Measurements from ENCODE around the gene PRKG1. TPM values are rescaled to one million over a fixed set of nuclear protein-coding genes. Genes with fewer than 3 reads are reported as not detected.

Gene PRKG1
- 0.36 TPM for polyA plus RNA-seq

- peaks cover 25% of the 10 kb centered on the region for H3K27me3 Mint-ChIP-seq
- H3K4me1 Mint-ChIP-seq: peaks cover 6 to 10% (median 9%) of the 10 kb centered on the region in 3 donors
- no peak within 1 kb of the TSS for H3K27ac Mint-ChIP-seq
- H3K9me3 Mint-ChIP-seq: no peaks in the 10 kb centered on the region
- no peaks in the 10 kb centered on the region for H3K36me3 Mint-ChIP-seq
- H3K4me3 Mint-ChIP-seq: peak within 1 kb of the TSS in 3 of 4 donors; percentile 52 to 88 (median 77)
These were observed at the start of gene PRKG1 for GRCh38 chr10:51074238-51075028. PRKG1 (plus strand) TSS chr10:51074487.

GRCh38 chr10:51028420-51028819 lies 45.9 kb upstream of the PRKG1 start:
- H3K9me3 Mint-ChIP-seq: no peaks in the 10 kb centered on the region
- no peaks in the 10 kb centered on the region for H3K36me3 Mint-ChIP-seq
- H3K4me3 Mint-ChIP-seq: no peak overlapping the region
- H3K27ac Mint-ChIP-seq: no peak overlapping the region
- peaks cover 0 to 2% (median 0%) of the 10 kb centered on the region in 3 donors for H3K4me1 Mint-ChIP-seq
- peaks cover 2% of the 10 kb centered on the region for H3K27me3 Mint-ChIP-seq

- Mint-ChIP-seq H3K36me3 (no peaks in the 10 kb centered on the region), H3K4me1 (peaks cover 0 to 2% (median 0%) of the 10 kb centered on the region in 3 donors), H3K4me3 (no peak overlapping the region), H3K9me3 (no peaks in the 10 kb centered on the region), H3K27me3 (peaks cover 2% of the 10 kb centered on the region), H3K27ac (no peak overlapping the region)
These were observed 45.1 kb upstream of the PRKG1 start for GRCh38 chr10:51029172-51029641.

GRCh38 chr10:51030480-51030879 lies 43.8 kb upstream of the PRKG1 start:
- Mint-ChIP-seq H3K27me3 (no peaks in the 10 kb centered on the region), H3K4me3 (no peak overlapping the region), H3K9me3 (no peaks in the 10 kb centered on the region), H3K36me3 (no peaks in the 10 kb centered on the region), H3K4me1 (peaks cover 0 to 2% (median 0%) of the 10 kb centered on the region in 3 donors), H3K27ac (no peak overlapping the region)

GRCh38 chr10:51031950-51032349 lies 42.3 kb upstream of the PRKG1 start:
- no peak overlapping the region for H3K27ac Mint-ChIP-seq
- H3K9me3 Mint-ChIP-seq: peaks cover 0 to 4% (median 0%) of the 10 kb centered on the region in 3 donors
- no peak overlapping the region for H3K4me3 Mint-ChIP-seq
- H3K27me3 Mint-ChIP-seq: peaks cover 2% of the 10 kb centered on the region
- H3K4me1 Mint-ChIP-seq: peaks cover 0 to 2% (median 0%) of the 10 kb centered on the region in 3 donors
- no peaks in the 10 kb centered on the region for H3K36me3 Mint-ChIP-seq

- no peak overlapping the region for H3K4me3 Mint-ChIP-seq
- H3K9me3 Mint-ChIP-seq: peaks cover 0 to 4% (median 0%) of the 10 kb centered on the region in 3 donors
- no peaks in the 10 kb centered on the region for H3K36me3 Mint-ChIP-seq
- no peaks in the 10 kb centered on the region for H3K4me1 Mint-ChIP-seq
- H3K27ac Mint-ChIP-seq: peak overlapping the region in 1 of 3 donors; percentile 41
- peaks cover 2% of the 10 kb centered on the region for H3K27me3 Mint-ChIP-seq
These were observed 39.5 kb upstream of the PRKG1 start for GRCh38 chr10:51034769-51035168.

GRCh38 chr10:51035344-51035743 lies 38.9 kb upstream of the PRKG1 start:
- no peaks in the 10 kb centered on the region for H3K4me1 Mint-ChIP-seq
- H3K27ac Mint-ChIP-seq: no peak overlapping the region
- H3K4me3 Mint-ChIP-seq: no peak overlapping the region
- H3K27me3 Mint-ChIP-seq: peaks cover 2% of the 10 kb centered on the region
- H3K36me3 Mint-ChIP-seq: no peaks in the 10 kb centered on the region
- H3K9me3 Mint-ChIP-seq: peaks cover 0 to 4% (median 0%) of the 10 kb centered on the region in 3 donors

- Mint-ChIP-seq H3K9me3 (peaks cover 0 to 1% (median 0%) of the 10 kb centered on the region in 3 donors), H3K4me1 (no peaks in the 10 kb centered on the region), H3K27ac (no peak overlapping the region), H3K36me3 (no peaks in the 10 kb centered on the region), H3K27me3 (no peaks in the 10 kb centered on the region), H3K4me3 (no peak overlapping the region)
These were observed 28.4 kb upstream of the PRKG1 start for GRCh38 chr10:51045871-51046270.

GRCh38 chr10:51046654-51047053 lies 27.6 kb upstream of the PRKG1 start:
- peaks cover 3% of the 10 kb centered on the region for H3K36me3 Mint-ChIP-seq
- H3K27ac Mint-ChIP-seq: no peak overlapping the region
- H3K4me3 Mint-ChIP-seq: no peak overlapping the region
- no peaks in the 10 kb centered on the region for H3K4me1 Mint-ChIP-seq
- H3K9me3 Mint-ChIP-seq: peaks cover 0 to 1% (median 0%) of the 10 kb centered on the region in 3 donors
- H3K27me3 Mint-ChIP-seq: no peaks in the 10 kb centered on the region

GRCh38 chr10:51047857-51048256 lies 26.4 kb upstream of the PRKG1 start:
- H3K4me1 Mint-ChIP-seq: no peaks in the 10 kb centered on the region
- no peak overlapping the region for H3K27ac Mint-ChIP-seq
- H3K27me3 Mint-ChIP-seq: no peaks in the 10 kb centered on the region
- H3K36me3 Mint-ChIP-seq: peaks cover 3% of the 10 kb centered on the region
- no peak overlapping the region for H3K4me3 Mint-ChIP-seq
- H3K9me3 Mint-ChIP-seq: peaks cover 0 to 1% (median 0%) of the 10 kb centered on the region in 3 donors

- H3K4me1 Mint-ChIP-seq: no peaks in the 10 kb centered on the region
- H3K27ac Mint-ChIP-seq: no peak overlapping the region
- peaks cover 0 to 1% (median 0%) of the 10 kb centered on the region in 3 donors for H3K9me3 Mint-ChIP-seq
- no peaks in the 10 kb centered on the region for H3K27me3 Mint-ChIP-seq
- peaks cover 3% of the 10 kb centered on the region for H3K36me3 Mint-ChIP-seq
- H3K4me3 Mint-ChIP-seq: no peak overlapping the region
These were observed 25.5 kb upstream of the PRKG1 start for GRCh38 chr10:51048792-51049191.

- Mint-ChIP-seq H3K4me3 (no peak overlapping the region), H3K27ac (no peak overlapping the region), H3K36me3 (peaks cover 8% of the 10 kb centered on the region), H3K27me3 (peaks cover 1% of the 10 kb centered on the region), H3K9me3 (peaks cover 0 to 2% (median 1%) of the 10 kb centered on the region in 3 donors), H3K4me1 (no peaks in the 10 kb centered on the region)
These were observed 22.1 kb upstream of the PRKG1 start for GRCh38 chr10:51052163-51052562.

GRCh38 chr10:51057925-51058324 lies 16.4 kb upstream of the PRKG1 start:
- H3K9me3 Mint-ChIP-seq: peaks cover 0 to 2% (median 0%) of the 10 kb centered on the region in 3 donors
- H3K36me3 Mint-ChIP-seq: peaks cover 5% of the 10 kb centered on the region
- H3K4me3 Mint-ChIP-seq: no peak overlapping the region
- H3K27me3 Mint-ChIP-seq: peaks cover 5% of the 10 kb centered on the region
- no peaks in the 10 kb centered on the region for H3K4me1 Mint-ChIP-seq
- no peak overlapping the region for H3K27ac Mint-ChIP-seq

GRCh38 chr10:51063166-51063565 lies 11.1 kb upstream of the PRKG1 start:
- Mint-ChIP-seq H3K36me3 (no peaks in the 10 kb centered on the region), H3K4me3 (no peak overlapping the region), H3K9me3 (no peaks in the 10 kb centered on the region), H3K27ac (no peak overlapping the region), H3K4me1 (no peaks in the 10 kb centered on the region), H3K27me3 (peaks cover 4% of the 10 kb centered on the region)

GRCh38 chr10:51063659-51064535 lies 10.4 kb upstream of the PRKG1 start:
- Mint-ChIP-seq H3K27ac (no peak overlapping the region), H3K4me1 (no peaks in the 10 kb centered on the region), H3K9me3 (no peaks in the 10 kb centered on the region)

More at GRCh38 chr10:51063659-51064535, 10.4 kb upstream of the PRKG1 start:
- peaks cover 4% of the 10 kb centered on the region for H3K27me3 Mint-ChIP-seq
- no peak overlapping the region for H3K4me3 Mint-ChIP-seq
- H3K36me3 Mint-ChIP-seq: no peaks in the 10 kb centered on the region

Measured in IgD-negative memory B cell (primary cell).